ENCODE data around the gene ATP6V1E1. TPM values are rescaled to one million over a fixed set of nuclear protein-coding genes. Genes with fewer than 3 reads are reported as not detected.
A peak's percentile ranks its signal among the peaks of the same experiment; 100 is the strongest.

Gene ATP6V1E1
- polyA plus RNA-seq, 1 of the 3 experiments (the other 2 are of a cell fraction): 140 TPM

DNA sequence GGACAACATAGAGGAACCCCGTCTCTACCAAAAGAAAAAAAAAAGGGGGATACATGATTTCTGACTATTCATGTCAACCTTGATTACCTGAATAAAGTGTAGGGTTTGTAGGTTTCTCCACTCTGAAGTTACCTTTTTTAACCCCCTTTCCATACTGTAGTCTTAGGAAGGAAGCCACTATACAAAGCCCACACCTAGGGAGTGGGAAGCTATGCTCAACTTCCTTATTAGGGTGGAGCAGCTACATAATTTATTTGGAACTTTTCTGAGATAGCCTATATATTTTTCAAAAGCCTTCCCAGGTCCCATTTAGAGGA, 582 bp upstream of the ATP6V1E1 start:
- POLR2A ChIA-PET: no interaction called here
- 0% methylated on average over 1 of the region's 1 CpG for WGBS (ENCODE audit: low lambda C conversion rate)

More for the DNA sequence above, 582 bp upstream of the ATP6V1E1 start:
- H3K36me3 ChIP-seq (replicated peaks in 1 of 2; ENCODE audit: control insufficient read depth in 1 of 2, insufficient read depth in 2 of 2, low read length in 1 of 2): peaks cover 0 to 12% of the 10 kb centered on the region in 2 experiments
- peaks cover 13% of the 10 kb centered on the region for H4K20me1 ChIP-seq (ENCODE audit: insufficient read depth)
- H3K4me2 ChIP-seq: peak overlapping the region; percentile 91
- DNase-seq: no peak
- TF ChIP-seq POLR2AphosphoS5 (IDR thresholded peaks at IDR 0.05; ENCODE audit: low read depth, low read length): no peak
- TF ChIP-seq MEF2A (IDR thresholded peaks at IDR 0.05; ENCODE audit: borderline replicate concordance, low read depth): no peak
- TF ChIP-seq YY1 (IDR thresholded peaks at IDR 0.05; ENCODE audit: low read depth): no peak
- no peak for TF ChIP-seq RAD21 (IDR thresholded peaks at IDR 0.05; ENCODE audit: low read length)
- no peak for TF ChIP-seq SMC3 (IDR thresholded peaks at IDR 0.05; ENCODE audit: low read depth, low read length)
- no peak for TF ChIP-seq EZH2phosphoT487 (IDR thresholded peaks at IDR 0.05; ENCODE audit: borderline replicate concordance, low read depth)
- TF ChIP-seq GATA2 (CRISPR knock-in tag; IDR thresholded peaks at IDR 0.05): no peak
- no peak for TF ChIP-seq RFX5 (IDR thresholded peaks at IDR 0.05; ENCODE audit: low read length)
- TF ChIP-seq, protein P1, sequence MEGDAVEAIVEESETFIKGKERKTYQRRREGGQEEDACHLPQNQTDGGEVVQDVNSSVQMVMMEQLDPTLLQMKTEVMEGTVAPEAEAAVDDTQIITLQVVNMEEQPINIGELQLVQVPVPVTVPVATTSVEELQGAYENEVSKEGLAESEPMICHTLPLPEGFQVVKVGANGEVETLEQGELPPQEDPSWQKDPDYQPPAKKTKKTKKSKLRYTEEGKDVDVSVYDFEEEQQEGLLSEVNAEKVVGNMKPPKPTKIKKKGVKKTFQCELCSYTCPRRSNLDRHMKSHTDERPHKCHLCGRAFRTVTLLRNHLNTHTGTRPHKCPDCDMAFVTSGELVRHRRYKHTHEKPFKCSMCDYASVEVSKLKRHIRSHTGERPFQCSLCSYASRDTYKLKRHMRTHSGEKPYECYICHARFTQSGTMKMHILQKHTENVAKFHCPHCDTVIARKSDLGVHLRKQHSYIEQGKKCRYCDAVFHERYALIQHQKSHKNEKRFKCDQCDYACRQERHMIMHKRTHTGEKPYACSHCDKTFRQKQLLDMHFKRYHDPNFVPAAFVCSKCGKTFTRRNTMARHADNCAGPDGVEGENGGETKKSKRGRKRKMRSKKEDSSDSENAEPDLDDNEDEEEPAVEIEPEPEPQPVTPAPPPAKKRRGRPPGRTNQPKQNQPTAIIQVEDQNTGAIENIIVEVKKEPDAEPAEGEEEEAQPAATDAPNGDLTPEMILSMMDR (IDR thresholded peaks at IDR 0.05): no peak
- no peak for TF ChIP-seq CHD2 (IDR thresholded peaks at IDR 0.05; ENCODE audit: low read length, partially characterized antibody)
- no peak for TF ChIP-seq NRF1 (IDR thresholded peaks at IDR 0.05; ENCODE audit: low read depth, low read length)
- TF ChIP-seq FOSL2 (IDR thresholded peaks at IDR 0.05; ENCODE audit: borderline replicate concordance, low read depth): no peak
- no peak for TF ChIP-seq FOXJ3 (CRISPR knock-in tag; IDR thresholded peaks at IDR 0.05)
- no peak for TF ChIP-seq SIN3A (IDR thresholded peaks at IDR 0.05; ENCODE audit: borderline replicate concordance, low read depth, low read length)
- TF ChIP-seq RXRA (IDR thresholded peaks at IDR 0.05; ENCODE audit: borderline replicate concordance, low read depth): no peak
- no peak for TF ChIP-seq ELF1 (IDR thresholded peaks at IDR 0.05)
- TF ChIP-seq, protein P2, sequence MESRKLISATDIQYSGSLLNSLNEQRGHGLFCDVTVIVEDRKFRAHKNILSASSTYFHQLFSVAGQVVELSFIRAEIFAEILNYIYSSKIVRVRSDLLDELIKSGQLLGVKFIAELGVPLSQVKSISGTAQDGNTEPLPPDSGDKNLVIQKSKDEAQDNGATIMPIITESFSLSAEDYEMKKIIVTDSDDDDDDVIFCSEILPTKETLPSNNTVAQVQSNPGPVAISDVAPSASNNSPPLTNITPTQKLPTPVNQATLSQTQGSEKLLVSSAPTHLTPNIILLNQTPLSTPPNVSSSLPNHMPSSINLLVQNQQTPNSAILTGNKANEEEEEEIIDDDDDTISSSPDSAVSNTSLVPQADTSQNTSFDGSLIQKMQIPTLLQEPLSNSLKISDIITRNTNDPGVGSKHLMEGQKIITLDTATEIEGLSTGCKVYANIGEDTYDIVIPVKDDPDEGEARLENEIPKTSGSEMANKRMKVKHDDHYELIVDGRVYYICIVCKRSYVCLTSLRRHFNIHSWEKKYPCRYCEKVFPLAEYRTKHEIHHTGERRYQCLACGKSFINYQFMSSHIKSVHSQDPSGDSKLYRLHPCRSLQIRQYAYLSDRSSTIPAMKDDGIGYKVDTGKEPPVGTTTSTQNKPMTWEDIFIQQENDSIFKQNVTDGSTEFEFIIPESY (IDR thresholded peaks at IDR 0.05; ENCODE audit: borderline replicate concordance, low read depth): no peak
- TF ChIP-seq, protein P3, sequence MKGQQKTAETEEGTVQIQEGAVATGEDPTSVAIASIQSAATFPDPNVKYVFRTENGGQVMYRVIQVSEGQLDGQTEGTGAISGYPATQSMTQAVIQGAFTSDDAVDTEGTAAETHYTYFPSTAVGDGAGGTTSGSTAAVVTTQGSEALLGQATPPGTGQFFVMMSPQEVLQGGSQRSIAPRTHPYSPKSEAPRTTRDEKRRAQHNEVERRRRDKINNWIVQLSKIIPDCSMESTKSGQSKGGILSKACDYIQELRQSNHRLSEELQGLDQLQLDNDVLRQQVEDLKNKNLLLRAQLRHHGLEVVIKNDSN (IDR thresholded peaks at IDR 0.05; ENCODE audit: borderline replicate concordance, low read depth): no peak
- no peak for TF ChIP-seq JUND (IDR thresholded peaks at IDR 0.05)
- TF ChIP-seq, protein P4, sequence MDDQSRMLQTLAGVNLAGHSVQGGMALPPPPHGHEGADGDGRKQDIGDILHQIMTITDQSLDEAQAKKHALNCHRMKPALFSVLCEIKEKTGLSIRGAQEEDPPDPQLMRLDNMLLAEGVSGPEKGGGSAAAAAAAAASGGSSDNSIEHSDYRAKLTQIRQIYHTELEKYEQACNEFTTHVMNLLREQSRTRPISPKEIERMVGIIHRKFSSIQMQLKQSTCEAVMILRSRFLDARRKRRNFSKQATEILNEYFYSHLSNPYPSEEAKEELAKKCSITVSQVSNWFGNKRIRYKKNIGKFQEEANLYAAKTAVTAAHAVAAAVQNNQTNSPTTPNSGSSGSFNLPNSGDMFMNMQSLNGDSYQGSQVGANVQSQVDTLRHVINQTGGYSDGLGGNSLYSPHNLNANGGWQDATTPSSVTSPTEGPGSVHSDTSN (IDR thresholded peaks at IDR 0.05): no peak
- peaks cover 62% of the 10 kb centered on the region for H3K79me2 ChIP-seq (ENCODE audit: insufficient read depth)
- H3K4me1 ChIP-seq (ENCODE audit: control insufficient read depth in 1 of 2, insufficient read depth in 2 of 2, low read depth in 1 of 2, low read length in 1 of 2): peaks cover 0 to 20% of the 10 kb centered on the region in 2 experiments; a peak in 1 of 4 replicates
- H3K9me3 ChIP-seq: no peaks in the 10 kb centered on the region
- no peaks in the 10 kb centered on the region for H3K27me3 ChIP-seq (ENCODE audit: insufficient read depth)
- H2AFZ ChIP-seq (ENCODE audit: low read depth): peak overlapping the region; percentile 72
- CTCF ChIA-PET: no interaction called here
- peaks cover 30% of the 10 kb centered on the region for H3F3A ChIP-seq (replicated peaks; ENCODE audit: insufficient read depth)
- peak overlapping the region; percentile 73 to 98 for H3K4me3 ChIP-seq (ENCODE audit: low read depth in 2 of 2, low read length in 1 of 2)
- no peaks in the 10 kb centered on the region for H3K9me2 ChIP-seq
- peak overlapping the region; percentile 98 for H3K9ac ChIP-seq
- peak overlapping the region; percentile 72 to 89 for H3K27ac ChIP-seq (ENCODE audit: low read depth in 2 of 2, low read length in 1 of 2)

Data from SK-N-SH (cell line).